ENCODE measurements around the gene TMC6.

GRCh38 chr17:78163881-78164747, 35.6 kb upstream of the TMC6 start:
- no peak for TF ChIP-seq CTCF (IDR thresholded peaks at IDR 0.05; ENCODE audit: insufficient read depth, low read depth, low read length)
- TF ChIP-seq EZH2 (IDR thresholded peaks at IDR 0.05; ENCODE audit: insufficient read depth, low read length), result no peak

All from astrocyte (in vitro differentiated cells and primary cell).